Endothelial cell (in vitro differentiated cells): ENCODE results near the gene NR2C2. TPM values are rescaled to one million over a fixed set of nuclear protein-coding genes. Genes with fewer than 3 reads are reported as not detected.

Source experiments
- DNase-seq: peaks from one replicate; pipeline ENCODE4 v3.0.0; 2021; ENCODE audit warnings: low spot score
- H3K27ac Mint-ChIP-seq: one replicate; pipeline ENCODE4 v1.8.0; 2021; ENCODE audit warnings: mixed read lengths, inconsistent platforms; ENCODE audit not compliant: unreplicated experiment
- H3K27me3 Mint-ChIP-seq: one replicate; pipeline ENCODE4 v1.8.0; 2021; ENCODE audit warnings: mild to moderate bottlenecking, moderate library complexity, mixed read lengths, inconsistent platforms; ENCODE audit not compliant: unreplicated experiment
- H3K36me3 Mint-ChIP-seq: one replicate; pipeline ENCODE4 v1.8.0; 2021; ENCODE audit warnings: mild to moderate bottlenecking, low read depth, mixed read lengths, inconsistent platforms; ENCODE audit not compliant: unreplicated experiment
- H3K4me1 Mint-ChIP-seq: one replicate; pipeline ENCODE4 v1.8.0; 2021; ENCODE audit warnings: mild to moderate bottlenecking, mixed read lengths, inconsistent platforms; ENCODE audit not compliant: unreplicated experiment
- H3K4me3 Mint-ChIP-seq: one replicate; pipeline ENCODE4 v1.8.0; 2021; ENCODE audit warnings: mild to moderate bottlenecking, mixed read lengths, inconsistent platforms; ENCODE audit not compliant: unreplicated experiment
- H3K9me3 Mint-ChIP-seq: one replicate; pipeline ENCODE4 v1.8.0; 2021; ENCODE audit warnings: mixed read lengths, inconsistent platforms; ENCODE audit not compliant: unreplicated experiment
- CTCF ChIP-seq: fragments of 200-600 bp; sonication (generic); IDR thresholded peaks from one replicate; pipeline ENCODE4 v1.5.0; 2021; ENCODE audit warnings: antibody characterized with exemption; ENCODE audit not compliant: unreplicated experiment
- total RNA-seq: library from RNA; stranded (reverse); fragmentation: NEBNext Ultra II Directional; extraction: Animal tissue kit (Norgen Biotek cat#: 25700); gene quantifications from one replicate; pipeline ENCODE4 v1.2.1, GENCODE V29; 2021; ENCODE audit not compliant: unreplicated experiment

NR2C2 gene
- total RNA-seq, 1 donor from 2014 or later, result 49.1 TPM

- no peak for DNase-seq
- no peaks in the 10 kb centered on the region for H3K9me3 Mint-ChIP-seq
- H3K4me1 Mint-ChIP-seq, result peaks cover 10% of the 10 kb centered on the region
- H3K27ac Mint-ChIP-seq, result no peak overlapping the region
- H3K27me3 Mint-ChIP-seq, result peaks cover 7% of the 10 kb centered on the region
- TF ChIP-seq CTCF, result no peak
- no peak overlapping the region for H3K4me3 Mint-ChIP-seq
- H3K36me3 Mint-ChIP-seq, result peaks cover 41% of the 10 kb centered on the region
These were observed 98.3 kb downstream of the NR2C2 start for GRCh38 chr3:15045667-15046066.

GRCh38 chr3:15049584-15049983 is 102.2 kb downstream of the NR2C2 start:
- no peak for DNase-seq
- H3K36me3 Mint-ChIP-seq, result peaks cover 34% of the 10 kb centered on the region

DNA sequence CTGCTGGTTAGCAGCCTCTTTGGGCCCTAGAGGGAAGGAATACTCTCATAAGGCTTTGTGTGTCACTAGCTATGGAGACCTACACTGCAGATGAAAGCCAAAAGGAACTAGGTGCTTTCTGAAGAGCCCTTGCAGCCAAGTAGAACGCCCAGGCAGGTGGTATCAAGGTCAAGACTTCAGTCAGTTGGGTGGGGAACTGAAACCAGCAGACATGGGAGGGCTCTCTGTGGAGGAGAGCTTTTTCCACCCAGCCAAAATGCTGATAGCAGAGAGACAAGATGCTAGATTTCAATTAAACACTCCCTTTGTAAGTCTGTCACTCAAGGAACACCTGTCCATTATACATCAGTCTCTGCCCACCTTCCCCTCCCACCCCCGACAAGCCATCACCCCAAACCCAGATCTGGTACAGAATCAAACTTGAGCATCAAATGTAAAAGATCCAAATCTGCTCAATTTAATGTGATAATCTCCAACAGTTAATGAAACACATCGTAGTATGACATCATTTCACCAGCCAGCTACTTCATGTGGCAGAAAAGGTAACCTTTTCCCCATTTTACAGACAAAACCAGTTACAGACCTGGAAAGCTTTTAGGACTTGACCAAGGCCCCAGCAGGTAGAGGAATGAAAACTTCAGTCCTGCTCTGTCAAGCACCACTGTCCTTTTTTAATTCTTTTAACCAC is 103.2 kb downstream of the NR2C2 start:
- peaks cover 10% of the 10 kb centered on the region for H3K27me3 Mint-ChIP-seq
- H3K4me1 Mint-ChIP-seq, result peaks cover 2% of the 10 kb centered on the region
- H3K36me3 Mint-ChIP-seq, result peaks cover 32% of the 10 kb centered on the region
- peak overlapping the region; percentile 66 for H3K27ac Mint-ChIP-seq
- no peak for DNase-seq
- no peaks in the 10 kb centered on the region for H3K9me3 Mint-ChIP-seq
- no peak for TF ChIP-seq CTCF
- no peak overlapping the region for H3K4me3 Mint-ChIP-seq

More at GRCh38 chr3:15049584-15049983, 102.2 kb downstream of the NR2C2 start:
- Mint-ChIP-seq H3K9me3 (no peaks in the 10 kb centered on the region), H3K4me3 (no peak overlapping the region), H3K27me3 (peaks cover 10% of the 10 kb centered on the region), H3K27ac (no peak overlapping the region), H3K4me1 (no peaks in the 10 kb centered on the region)
- no peak for TF ChIP-seq CTCF

DNA sequence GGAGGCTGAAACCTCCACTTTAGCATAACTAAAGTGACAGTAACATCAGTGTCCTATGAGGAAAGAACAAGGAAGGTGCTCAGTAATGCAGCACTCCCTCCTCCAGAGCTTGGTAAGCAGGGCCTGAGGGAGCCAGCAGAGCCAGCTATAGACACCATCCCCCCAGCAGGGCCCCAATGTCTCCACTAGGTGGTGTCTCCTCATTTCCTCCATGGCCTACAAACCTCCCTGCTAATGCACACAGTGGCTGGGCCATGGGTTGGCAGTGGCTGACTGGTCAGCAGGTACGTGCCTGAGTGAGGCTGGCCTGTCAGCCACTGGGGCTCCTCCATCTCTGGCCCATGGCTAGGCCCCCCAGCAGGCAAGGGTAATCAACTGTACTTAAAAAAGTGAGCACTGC is 104.1 kb downstream of the NR2C2 start:
- Mint-ChIP-seq H3K4me3 (no peak overlapping the region), H3K36me3 (peaks cover 23% of the 10 kb centered on the region)
- TF ChIP-seq CTCF, result peak; percentile 74

More for the DNA sequence above, 104.1 kb downstream of the NR2C2 start:
- H3K4me1 Mint-ChIP-seq, result peaks cover 2% of the 10 kb centered on the region
- peaks cover 7% of the 10 kb centered on the region for H3K27me3 Mint-ChIP-seq
- H3K27ac Mint-ChIP-seq, result peak overlapping the region; percentile 61
- H3K9me3 Mint-ChIP-seq, result no peaks in the 10 kb centered on the region
- DNase-seq, result peak; percentile 67
